Measurements from ENCODE around the gene AMPH.

AMPH gene

DNA sequence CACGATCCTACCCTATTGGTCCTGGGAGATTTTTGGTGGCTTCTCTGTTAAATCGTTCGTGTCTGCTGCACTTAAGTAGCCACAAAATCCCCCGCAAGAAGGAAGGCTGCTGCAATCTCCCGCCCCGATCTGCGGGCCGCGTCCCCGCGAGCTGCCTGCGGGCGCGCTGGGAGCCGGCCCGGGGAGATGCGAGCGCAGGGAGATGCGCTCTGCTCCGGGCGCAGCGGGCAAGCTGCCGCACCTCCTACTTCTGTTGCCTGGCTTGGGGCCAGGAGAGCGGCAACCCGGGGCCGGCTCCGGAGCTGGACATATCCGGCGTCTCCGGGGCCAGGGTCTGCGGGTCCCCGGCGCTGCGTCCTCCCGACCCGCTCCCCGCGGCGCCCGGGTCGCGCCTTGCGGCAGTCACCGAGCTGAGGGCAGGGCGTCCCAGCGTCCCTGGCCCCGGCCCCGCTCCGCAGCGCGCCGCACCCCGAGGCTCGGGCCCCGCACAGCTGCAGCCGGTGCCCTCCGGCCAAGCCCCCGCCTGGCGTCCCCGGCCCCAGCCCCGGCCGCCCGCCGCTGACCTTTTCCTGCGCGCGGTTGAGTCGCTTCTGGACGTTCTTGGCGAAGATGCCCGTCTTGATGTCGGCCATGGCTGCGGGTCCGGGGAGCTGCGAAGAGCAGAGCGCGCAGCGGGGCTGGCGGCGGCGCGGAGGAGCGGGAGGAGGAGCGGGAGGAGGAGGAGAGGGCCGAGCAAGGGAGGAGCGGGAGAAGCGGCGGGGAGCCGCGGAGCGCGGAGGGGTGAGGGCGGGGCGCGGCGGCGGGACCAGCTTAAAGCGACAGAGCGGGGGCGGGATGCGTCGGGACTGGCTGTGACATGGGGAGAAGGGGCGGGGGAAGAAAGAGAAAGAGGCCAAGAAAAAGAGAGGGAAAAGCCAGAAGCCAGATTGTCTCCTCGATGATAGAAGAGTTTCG, at the start of gene AMPH:
Gene AMPH, minus strand, starts transcription at position 654 of the 954 bp plus-strand sequence. Its CDS starts 22 bp downstream, at position 632.
- peak; percentile 13 for DNase-seq (ENCODE audit: low read depth)

DNA sequence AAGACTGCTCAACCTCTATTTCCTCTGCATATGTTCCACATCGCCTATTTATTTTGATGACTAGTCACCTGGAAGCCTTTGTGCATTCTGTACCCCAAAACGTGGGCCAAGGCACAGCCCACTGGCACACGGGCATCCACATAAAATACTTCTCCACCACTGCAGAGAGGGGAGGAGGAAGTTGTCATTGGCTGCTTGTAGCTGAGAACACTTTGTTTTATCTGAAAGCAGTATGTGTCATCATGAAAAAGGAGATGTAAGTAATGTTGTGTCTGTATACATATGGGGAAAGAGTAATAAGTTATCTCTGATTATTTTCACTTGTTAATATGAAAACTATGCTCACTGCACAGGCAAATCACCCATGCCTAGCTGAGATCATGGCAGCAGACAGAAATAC, 48.2 kb upstream of the AMPH start:
- no peak for DNase-seq (ENCODE audit: low read depth)

DNA sequence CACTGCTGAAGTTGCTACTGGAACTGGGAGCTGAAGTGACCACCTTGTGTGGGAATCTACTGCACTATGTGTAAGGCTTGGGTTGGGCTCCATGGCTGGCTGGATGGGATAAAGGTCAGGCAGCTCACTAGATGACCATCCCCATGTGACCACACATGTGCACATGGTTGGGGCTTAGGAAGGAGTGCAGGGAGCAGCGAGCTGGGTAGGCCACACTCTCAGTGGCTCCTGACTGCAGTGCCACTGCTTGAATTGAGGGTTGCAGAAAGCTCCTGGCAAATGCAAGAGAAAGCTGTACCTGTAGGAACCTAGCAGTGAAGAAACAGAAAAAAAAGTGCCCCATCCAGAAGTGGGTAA, 47.5 kb upstream of the AMPH start:
- no peak for DNase-seq (ENCODE audit: low read depth)

DNA sequence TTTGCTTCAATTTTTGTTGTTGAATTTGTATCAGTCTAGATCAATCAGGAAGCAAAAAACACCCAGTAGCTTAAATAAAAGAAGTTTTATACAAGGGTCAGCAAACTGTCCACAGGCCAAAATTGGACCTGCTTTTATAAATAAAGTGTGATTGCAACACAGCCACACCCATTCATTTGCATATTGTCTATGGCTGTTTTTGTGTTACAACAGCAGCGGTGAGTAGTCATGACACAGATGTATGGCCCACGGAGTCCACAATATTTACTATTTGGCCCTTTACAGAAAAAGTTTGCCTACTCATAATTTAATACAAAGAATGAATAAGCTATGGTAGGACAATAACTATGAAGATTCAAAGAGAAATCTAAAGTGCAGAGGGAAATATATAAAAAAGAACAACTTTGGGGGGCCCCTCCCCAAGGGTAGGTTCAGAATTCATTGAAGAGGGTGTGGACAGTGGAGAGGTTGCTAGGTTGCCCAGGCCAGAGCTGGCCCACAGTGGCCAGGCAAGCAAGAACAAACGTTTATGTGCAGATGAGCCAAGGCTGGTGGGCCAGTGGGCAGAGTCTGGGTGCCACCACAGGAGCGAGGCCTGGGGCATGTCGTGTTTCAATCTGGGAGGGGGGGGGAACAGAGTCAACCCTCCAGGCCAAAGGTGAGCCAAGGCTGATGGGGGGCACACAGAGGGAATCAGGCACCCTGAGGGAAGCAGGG, 47.0 kb upstream of the AMPH start:
- no peak for DNase-seq (ENCODE audit: low read depth)

DNA sequence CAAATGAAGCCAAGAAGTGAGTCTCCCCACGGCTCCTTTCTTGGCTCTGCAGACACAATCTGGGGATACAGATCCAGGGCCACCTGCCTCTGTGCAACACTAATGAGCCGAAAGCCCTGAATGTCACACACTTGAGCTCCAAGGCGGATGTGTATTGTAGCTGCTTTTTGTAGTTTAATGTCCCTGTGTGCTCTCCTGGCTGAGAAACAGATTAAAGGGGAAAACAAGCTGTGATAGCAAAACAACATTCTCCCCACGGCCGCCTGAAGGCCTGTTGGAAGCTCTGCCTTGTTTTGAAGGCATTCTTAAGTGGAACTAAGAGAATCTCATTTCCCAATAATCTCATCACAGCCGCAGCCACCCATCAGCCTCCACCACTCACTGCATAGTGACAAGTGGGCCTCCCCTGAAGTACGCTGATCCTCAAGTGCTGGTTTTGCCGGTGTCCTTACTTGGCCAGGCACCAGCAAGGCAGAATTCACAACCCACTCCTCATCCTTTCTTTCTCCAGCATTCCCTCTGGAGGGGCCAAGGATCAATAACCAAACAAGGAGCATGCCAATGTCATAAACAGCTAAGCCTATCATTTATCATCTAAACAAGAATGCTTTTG, 44.4 kb upstream of the AMPH start:
- DNase-seq (ENCODE audit: low read depth) = no peak

DNA sequence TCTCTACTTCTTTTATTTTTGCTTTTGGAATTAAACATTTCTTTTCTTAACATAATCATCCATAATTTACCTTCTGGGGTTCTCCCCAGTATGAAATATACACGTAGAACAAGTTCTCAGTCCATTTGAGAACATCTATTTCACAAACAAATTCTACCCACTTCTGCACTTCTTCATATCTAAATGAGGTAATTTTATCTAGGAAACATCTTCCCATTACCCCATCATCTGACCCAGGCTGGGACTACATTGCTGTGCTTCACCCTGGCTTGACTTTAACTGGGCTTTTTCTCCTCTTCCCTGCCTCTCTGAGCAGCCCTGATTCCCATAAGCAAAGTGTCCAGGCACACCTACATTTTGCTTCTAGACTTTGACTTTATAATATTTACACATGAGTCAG, 43.3 kb upstream of the AMPH start:
- DNase-seq (ENCODE audit: low read depth) = no peak

DNA sequence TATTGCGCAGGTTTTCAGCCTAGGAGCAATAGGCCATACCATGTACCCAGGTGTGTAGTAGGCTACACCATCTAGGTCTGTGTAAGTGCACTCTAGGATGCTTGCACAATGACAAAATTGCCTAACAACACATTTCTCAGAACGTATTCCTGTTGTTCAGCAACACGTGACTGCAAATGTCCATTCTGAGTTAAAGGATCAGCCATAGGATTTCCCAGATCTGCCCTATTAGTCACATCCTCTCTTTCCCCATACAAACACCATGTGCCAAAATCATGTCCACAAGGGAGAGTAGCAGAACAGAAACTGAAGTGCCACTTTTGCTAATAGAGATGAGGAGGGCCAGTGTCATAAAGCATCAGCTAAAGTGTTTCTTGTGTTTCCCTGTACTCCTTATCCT, 42.6 kb upstream of the AMPH start:
- no peak for DNase-seq (ENCODE audit: low read depth)

DNA sequence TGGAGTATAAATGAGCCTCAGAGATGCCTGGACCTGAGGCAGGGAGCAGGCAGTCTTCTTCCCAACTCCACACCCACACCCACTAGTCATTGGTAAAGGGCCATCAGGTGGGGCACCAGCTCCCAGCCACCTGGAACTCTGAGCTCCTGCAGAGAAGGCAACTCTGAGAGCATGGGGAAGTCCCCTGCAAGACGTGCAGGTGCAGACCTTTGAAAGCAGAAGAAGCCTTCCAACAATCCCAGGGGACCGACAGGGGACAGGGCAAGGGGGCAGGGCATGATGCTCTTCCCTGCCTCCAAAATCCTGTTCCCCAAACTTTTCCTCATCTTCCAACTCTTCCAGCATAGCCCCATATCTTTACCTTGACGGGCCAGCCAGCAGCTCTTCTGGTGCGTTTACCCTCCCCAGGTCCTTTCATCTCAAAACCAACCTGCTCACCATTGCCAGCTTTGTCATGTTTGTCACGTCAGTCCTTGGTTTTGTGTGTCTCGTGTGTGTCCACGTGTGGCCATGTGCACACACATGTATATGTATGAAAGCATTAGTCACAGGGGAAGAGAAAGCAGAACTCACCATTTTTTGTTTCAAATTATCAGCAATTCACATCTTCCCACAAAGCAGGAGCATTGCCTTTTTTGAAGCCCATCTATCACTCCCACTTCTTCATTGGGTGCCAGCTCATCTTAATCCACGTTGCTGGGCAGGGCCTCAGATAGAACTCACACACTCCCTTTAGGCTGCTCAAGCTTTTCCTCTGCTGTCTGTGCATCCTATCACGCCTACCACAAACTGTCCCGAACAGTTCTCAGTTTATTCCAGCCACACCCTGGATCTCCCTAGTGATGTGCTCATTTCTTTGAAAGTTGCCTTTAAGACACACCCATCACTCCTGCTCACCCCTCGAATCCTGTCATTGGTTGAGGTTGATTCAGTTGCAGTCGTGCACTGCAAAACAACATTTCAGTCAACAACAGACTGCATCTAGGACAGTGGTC, 41.0 kb upstream of the AMPH start:
- no peak for DNase-seq (ENCODE audit: low read depth)

DNA sequence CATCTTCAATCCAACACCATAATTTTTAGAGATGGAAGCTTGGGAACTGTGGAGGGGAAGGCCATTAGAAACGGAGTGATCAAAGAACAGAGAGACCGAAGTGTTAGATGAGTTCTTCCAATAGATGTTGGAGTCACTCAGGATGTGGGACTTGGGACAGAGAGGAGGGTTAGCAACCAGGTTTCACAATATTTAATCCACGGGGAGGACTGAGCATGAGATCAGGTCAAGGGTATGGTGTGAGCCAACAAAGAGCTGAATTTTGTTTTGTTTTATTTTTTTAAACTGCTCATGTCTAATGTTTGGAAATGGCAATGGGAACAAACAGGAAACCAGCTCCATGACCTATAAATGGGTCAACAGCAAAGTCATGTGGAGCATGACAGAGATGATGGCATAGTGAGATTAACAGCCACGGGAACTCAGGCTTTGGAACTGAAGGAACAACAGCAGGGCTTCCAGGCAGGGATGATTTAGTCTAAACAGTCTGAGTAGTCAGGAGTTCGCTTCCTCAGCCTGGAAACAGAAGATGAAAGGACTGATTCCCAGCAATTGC, 38.9 kb upstream of the AMPH start:
- no peak for DNase-seq (ENCODE audit: low read depth)

DNA sequence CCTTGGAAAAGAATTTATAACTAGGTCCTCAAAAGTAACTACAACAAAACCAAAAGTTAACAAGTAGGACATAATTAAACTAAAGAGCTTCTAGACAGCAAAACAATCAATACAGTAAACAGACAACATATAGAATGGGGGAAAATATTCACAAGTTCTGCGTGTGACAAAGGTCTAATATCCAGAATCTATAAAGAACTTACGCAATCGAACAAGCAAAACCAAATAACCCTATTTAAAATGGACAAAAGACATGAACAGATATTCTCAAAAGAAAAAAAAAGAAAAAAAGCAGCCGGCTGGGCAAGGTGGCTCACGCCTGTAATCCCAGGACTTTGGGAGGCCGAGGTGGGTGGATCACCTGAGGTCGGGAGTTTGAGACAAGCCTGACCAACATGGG, 33.8 kb upstream of the AMPH start:
- DNase-seq (ENCODE audit: low read depth) = no peak

DNA sequence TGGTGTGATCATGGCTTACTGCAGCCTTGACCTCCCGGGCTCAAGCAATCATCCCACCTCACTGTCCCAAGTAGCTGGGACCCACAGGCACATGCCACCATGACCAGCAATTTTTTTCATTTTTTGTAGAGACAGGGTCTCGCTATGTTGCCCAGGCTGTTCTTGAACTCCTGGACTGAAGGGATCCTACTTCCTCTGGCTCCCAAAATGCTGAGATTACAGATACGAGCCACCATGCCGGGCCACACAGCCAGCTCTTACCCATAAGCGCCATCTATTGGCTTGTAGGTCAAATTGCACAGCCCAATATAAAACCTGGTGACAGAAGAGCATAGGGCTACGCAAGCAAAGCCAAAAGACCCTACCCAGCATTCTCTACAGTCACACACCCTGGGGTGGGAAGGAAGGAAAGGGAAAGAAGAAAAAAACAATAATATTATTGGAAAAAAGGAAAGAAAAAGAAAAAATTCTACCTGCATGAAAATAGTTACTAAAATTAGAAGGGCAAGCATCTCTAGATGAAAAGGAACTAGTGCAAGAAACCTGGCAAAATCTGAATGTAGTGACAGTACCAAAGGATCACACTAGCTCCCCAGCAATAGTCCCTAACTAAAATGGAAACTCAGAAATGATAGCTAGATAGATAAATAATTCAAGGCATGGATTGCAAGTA, 29.4 kb upstream of the AMPH start:
- peak; percentile 4 for DNase-seq (ENCODE audit: low read depth)

DNA sequence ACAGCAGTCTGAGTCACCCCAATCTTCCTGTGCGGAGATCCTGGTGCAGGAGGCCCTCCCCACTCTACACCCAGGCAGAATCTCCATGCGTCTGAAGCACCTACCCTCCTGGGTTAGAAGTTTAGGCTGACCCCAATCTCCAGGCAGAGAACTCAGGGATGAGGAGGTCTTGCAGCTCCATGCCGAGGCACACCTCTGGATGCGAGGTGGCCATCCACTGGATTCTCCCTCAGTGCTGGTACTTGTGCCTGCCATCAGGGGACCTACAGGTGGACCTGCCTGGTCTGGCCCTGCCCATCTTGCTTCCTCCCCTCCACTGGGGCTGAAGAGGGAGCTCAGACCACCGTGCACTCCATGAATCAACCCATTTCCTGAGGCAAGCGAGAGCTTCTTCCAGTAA, 28.8 kb upstream of the AMPH start:
- no peak for DNase-seq (ENCODE audit: low read depth)

DNA sequence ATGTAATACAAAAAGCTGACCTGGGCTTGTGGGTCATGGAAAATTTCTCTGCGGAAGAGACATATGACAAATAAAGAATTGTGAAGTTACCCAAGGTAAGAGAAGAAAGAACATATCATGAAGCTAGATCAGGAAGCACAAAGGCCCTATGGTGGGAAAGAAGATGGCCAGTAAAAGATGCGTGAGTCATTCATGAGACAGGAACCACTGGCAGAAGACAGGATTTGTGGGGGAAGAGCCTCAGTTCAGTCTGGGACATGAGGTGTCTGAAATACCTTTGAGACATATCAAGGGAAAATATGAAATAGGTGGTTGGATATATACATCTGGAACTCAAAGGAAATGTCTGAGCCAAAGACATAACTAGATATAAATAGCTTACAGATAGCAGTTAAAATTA, 27.7 kb upstream of the AMPH start:
- no peak for DNase-seq (ENCODE audit: low read depth)

DNA sequence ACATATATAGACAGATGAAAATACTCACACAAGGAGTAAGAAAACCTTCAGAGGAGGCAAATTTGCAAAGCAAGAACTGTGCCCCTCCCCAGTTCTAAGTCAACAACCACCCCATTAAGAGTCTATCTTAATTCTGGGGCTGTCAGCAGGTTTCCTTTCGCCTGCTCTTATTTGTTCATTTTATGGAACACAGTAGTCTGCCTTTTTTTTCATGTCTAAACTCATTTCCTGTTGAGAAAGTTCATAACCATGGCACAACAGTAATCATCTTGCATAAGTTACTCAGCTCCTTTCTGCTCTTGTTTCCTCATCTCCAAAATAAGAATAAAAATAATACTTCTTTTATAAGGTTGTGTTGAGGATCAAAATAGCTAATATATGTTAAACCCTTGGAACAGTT, 25.8 kb upstream of the AMPH start:
- DNase-seq (ENCODE audit: low read depth) = no peak

DNA sequence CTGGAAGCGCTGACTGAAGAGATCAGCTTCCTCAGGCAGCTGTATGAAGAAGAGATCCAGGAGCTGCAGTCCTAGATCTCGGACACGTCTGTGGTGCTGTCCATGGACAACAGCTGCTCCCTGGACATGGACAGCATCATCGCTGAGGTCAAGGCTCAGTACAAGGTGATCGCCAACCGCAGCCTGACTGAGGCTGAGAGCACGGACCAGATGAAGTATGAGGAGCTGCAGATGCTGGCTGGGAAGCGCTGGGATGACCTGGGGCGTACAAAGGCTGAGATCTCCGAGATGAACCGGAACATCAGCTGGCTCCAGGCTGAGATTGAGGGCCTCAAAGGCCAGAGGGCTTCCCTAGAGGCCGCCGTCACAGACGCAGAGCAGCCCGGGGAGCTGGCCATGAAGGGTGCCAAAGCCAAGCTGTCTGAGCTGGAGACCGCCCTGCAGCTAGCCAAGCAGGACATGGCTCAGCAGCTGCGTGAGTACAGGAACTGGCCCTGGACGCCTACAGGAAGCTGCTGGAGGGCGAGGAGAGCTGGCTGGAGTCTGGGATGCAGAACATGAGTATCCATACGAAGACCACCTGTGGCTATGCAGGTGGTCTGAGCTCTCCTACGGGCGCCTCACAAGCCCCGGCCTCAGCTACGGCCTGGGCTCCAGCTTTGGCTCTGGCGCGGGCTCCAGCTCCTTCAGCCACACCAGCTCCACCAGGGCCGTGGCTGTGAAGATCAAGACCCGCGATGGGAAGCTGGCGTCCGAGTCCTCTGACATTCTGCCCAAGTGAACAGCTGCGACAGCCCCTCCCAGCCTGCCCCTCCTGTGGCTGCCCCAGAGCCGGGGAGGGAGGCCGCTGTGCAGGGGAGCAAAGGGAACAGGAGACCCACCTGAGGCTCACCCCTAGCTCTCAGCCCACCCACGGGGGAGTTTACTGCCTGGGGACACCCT, 24.9 kb upstream of the AMPH start:
- no peak for DNase-seq (ENCODE audit: low read depth)

DNA sequence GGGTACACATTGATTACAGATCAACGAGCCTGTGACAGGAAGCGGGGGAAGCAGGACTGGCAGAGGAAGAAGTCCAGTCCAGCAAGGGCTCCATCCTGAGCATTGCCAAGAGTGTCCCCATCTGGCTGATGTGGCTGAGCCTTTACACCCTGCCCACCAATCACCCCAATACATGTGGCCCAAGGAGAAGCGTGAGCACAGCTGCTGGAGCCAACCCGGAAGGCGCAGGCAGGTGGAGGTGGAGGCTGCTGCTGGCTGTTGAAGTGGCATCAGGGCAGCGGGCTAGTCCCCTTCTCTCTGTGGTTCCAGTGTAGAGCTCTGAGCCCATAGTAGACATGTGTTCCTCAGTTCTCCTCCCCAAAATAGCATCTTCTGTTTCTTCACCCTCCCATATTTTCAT, 6.8 kb upstream of the AMPH start:
- no peak for DNase-seq (ENCODE audit: low read depth)

DNA sequence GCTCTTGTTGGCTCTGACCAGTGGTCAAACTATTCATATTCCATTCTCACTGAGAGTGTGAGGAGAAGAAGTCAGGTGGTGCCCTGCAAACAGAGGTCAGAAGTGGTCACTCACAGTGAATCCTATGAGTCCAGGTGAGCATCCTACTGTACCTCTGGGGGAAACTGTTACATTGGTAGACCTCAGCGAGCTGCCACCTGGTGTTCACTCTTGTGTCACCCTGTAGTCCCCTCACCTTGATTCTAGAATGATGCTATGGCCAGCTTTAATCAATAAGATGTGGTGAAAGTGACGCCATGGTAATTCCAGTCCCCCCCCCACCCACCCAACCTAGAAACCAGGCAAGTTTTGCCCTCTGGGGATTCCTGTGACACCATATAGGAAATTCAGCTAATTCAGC, 1.2 kb upstream of the AMPH start:
- no peak for DNase-seq (ENCODE audit: low read depth)

DNA sequence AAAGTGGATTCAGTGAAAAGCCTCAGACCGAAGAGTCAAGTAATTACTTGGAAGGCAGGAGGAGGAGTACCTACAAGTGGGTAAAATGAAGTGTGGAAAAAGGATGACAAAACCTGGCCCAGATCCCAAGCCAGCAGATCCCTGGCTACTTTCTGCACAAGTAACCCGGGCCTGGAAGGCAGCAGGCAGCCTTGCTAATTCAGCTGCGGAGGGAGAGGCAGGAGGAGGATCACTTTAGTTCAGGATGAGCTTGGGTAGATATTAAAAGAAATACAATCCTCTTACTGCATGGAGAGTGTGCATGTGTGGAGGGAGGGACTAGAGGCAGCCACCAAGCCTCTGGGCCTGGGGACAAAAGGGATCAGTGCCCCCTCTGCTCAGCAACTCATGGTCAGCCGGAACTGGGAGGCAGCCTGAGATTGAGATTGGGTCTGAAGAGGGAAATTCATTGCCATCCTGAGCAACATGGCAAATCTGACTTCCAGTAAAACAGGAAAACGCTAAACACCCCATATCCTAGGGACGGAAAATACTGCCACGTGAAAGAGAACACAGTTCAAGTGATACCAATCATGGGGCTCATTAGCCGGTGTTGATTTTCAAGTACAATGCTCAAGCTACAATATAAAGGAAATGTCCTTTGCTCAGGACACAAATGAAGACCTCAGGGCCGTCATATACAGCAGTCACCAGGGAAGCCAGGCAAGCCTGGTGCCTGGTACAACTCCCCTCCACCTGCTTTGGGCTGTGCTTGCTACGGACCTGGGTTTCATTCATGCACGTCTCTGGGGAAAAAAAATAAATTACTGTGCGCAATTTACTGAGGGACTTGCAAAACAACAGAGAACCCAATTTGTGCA, 1.3 kb downstream of the AMPH start:
- DNase-seq (ENCODE audit: low read depth) = no peak

Measured in activated T-cell treated with anti-CD3 and anti-CD28 coated beads for 24 hours (primary cell).